ENCODE measurements around the gene MARK1. TPM values are rescaled to one million over a fixed set of nuclear protein-coding genes. Genes with fewer than 3 reads are reported as not detected.

Gene MARK1
- total RNA-seq, 1 experiment from 2014 or later = 17.8 TPM

GRCh38 chr1:220485791-220486190 lies 42.1 kb upstream of the MARK1 start:
- no peak for TF ChIP-seq CTCF (conservative IDR thresholded peaks at IDR 0.05)
- no peak overlapping the region for H2BK12ac ChIP-seq (ENCODE audit: insufficient read length, low read depth, low read length)
- no CpG with 5 or more reads among the region's 6 CpGs for WGBS (ENCODE audit: extremely low coverage, insufficient read length, low lambda C conversion rate)

More at GRCh38 chr1:220485791-220486190, 42.1 kb upstream of the MARK1 start:
- H3K18ac ChIP-seq (ENCODE audit: insufficient read length, low read depth, low read length) = no peak overlapping the region
- no peak overlapping the region for H3K4me3 Mint-ChIP-seq
- no peak overlapping the region for H3K23ac ChIP-seq (ENCODE audit: insufficient read length, low read depth, low read length)
- H4K5ac ChIP-seq (ENCODE audit: insufficient read length, low read depth, low read length) = no peak overlapping the region
- H3K4me1 ChIP-seq (ENCODE audit: insufficient read depth, low read length) = 0 out of 2 replicates have a peak, but pooled peaks cover 5% of the 10 kb centered on the region
- no peak overlapping the region for H3K56ac ChIP-seq (ENCODE audit: insufficient read length, low read depth, low read length)
- no peak overlapping the region for H2BK15ac ChIP-seq (ENCODE audit: low read depth, low read length)
- H3K27ac ChIP-seq (ENCODE audit: insufficient read length, low read depth, low read length) = no peak overlapping the region
- H3K4me2 ChIP-seq (ENCODE audit: insufficient read depth, insufficient read length, low read length) = no peak overlapping the region
- no peaks in the 10 kb centered on the region for H4K20me1 ChIP-seq (ENCODE audit: control insufficient read depth, insufficient read depth, insufficient read length)
- no peak overlapping the region for H2BK5ac ChIP-seq (ENCODE audit: insufficient read length, low read length)
- no peak overlapping the region for H4K8ac ChIP-seq (replicated peaks; ENCODE audit: insufficient read length, low read depth, low read length)
- H3K9me3 ChIP-seq (ENCODE audit: control insufficient read depth, low read depth, low read length) = no peaks in the 10 kb centered on the region
- H3K36me3 Mint-ChIP-seq (ENCODE audit: insufficient read depth in 1 of 3, low read depth in 3 of 3) = no peaks in the 10 kb centered on the region
- peaks cover 17 to 19% of the 10 kb centered on the region in 2 experiments for H3K4me1 Mint-ChIP-seq
- no peak overlapping the region for H3K27ac Mint-ChIP-seq
- no peaks in the 10 kb centered on the region for H3K9me3 Mint-ChIP-seq
- no peak overlapping the region for H3K14ac ChIP-seq (ENCODE audit: insufficient read depth, low read length)
- peaks cover 1% of the 10 kb centered on the region; the same call in 1 of the 2 replicates for H3K27me3 Mint-ChIP-seq (ENCODE audit: low read depth)
- H3K79me2 ChIP-seq (ENCODE audit: insufficient read depth, low read length) = no peaks in the 10 kb centered on the region
- H4K91ac ChIP-seq (ENCODE audit: insufficient read length, low read depth, low read length) = no peak overlapping the region
- no peak overlapping the region for H3T11ph ChIP-seq (ENCODE audit: low read length)
- H2BK20ac ChIP-seq (ENCODE audit: low read depth, low read length, poor library complexity, severe bottlenecking) = no peak overlapping the region
- H2AFZ ChIP-seq (ENCODE audit: low read length) = no peak overlapping the region
- H3K27me3 ChIP-seq (ENCODE audit: insufficient read depth, low read length) = no peaks in the 10 kb centered on the region
- H2AK5ac ChIP-seq (ENCODE audit: insufficient read length, low read length) = no peak overlapping the region
- DNase-seq = no peak
- H3K79me1 ChIP-seq (ENCODE audit: insufficient read depth, low read depth, low read length, poor library complexity, severe bottlenecking) = no peaks in the 10 kb centered on the region
- no peak overlapping the region for H3K9ac ChIP-seq (ENCODE audit: extremely low read depth, insufficient read length, low read length)
- no peak overlapping the region for H2BK120ac ChIP-seq (ENCODE audit: low read depth, low read length, poor library complexity, severe bottlenecking)
- no peak overlapping the region for H3K4ac ChIP-seq (ENCODE audit: low read depth, low read length)
- H3K23me2 ChIP-seq (ENCODE audit: insufficient read length, low read depth, low read length, poor library complexity, severe bottlenecking) = no peaks in the 10 kb centered on the region
